22Rv1 (cell line): ENCODE results near the gene SHISA5.

ENCODE experiments used
- H3K27ac ChIP-seq: fragments of 450-650 bp; 2 replicates; pipeline ENCODE4 v1.5.1; 2017
- CTCF ChIP-seq: fragments of 450-650 bp; IDR thresholded peaks from 2 replicates; pipeline ENCODE4 v1.5.1; 2017; ENCODE audit warnings: mild to moderate bottlenecking
- ZFX ChIP-seq: fragments of 450-650 bp; IDR thresholded peaks from 2 replicates; pipeline ENCODE4 v1.6.1; 2017; ENCODE audit warnings: antibody characterized with exemption, borderline replicate concordance

The SHISA5 gene

GRCh38 chr3:48467473-48468267 lies 36.3 kb downstream of the SHISA5 start:
- peak overlapping the region; percentile 99 for H3K27ac ChIP-seq
- TF ChIP-seq CTCF (no peak), ZFX (no peak)

GRCh38 chr3:48467110-48467454 lies 36.9 kb downstream of the SHISA5 start:
- peak overlapping the region; percentile 99 for H3K27ac ChIP-seq
- TF ChIP-seq ZFX (no peak), CTCF (no peak)

GRCh38 chr3:48466386-48467109 lies 37.4 kb downstream of the SHISA5 start:
- peak overlapping the region; percentile 99 for H3K27ac ChIP-seq
- no peak for TF ChIP-seq ZFX
- no peak for TF ChIP-seq CTCF

- peak overlapping the region; percentile 99 for H3K27ac ChIP-seq
- peak; percentile 77 for TF ChIP-seq CTCF
- no peak for TF ChIP-seq ZFX
Measured at GRCh38 chr3:48465531-48466378, 38.2 kb downstream of the SHISA5 start.

GRCh38 chr3:48465237-48465530 lies 38.8 kb downstream of the SHISA5 start:
- peak overlapping the region; percentile 99 for H3K27ac ChIP-seq
- TF ChIP-seq ZFX: no peak
- no peak for TF ChIP-seq CTCF

- TF ChIP-seq ZFX (no peak), CTCF (no peak)
- peak overlapping the region; percentile 99 for H3K27ac ChIP-seq
Measured at GRCh38 chr3:48464713-48465221, 39.2 kb downstream of the SHISA5 start.
